Endothelial cell of umbilical vein (primary cell): ENCODE results near the gene FOXP1. TPM values are rescaled to one million over a fixed set of nuclear protein-coding genes. Genes with fewer than 3 reads are reported as not detected.

Source experiments
- BruUV-seq: library from RNA; stranded (reverse); fragments of 400-500 nt; replicated peaks from 2 replicates; lab custom pipeline; 2021; lab: Mats Ljungman, UMichigan
- CTCF ChIA-PET: fragments of 300-600, 350-600 bp; sonication (Branson Sonifier 250); formaldehyde crosslinking; loops from one replicate; lab custom pipeline; 2021; ENCODE audit warnings: antibody characterized with exemption, inconsistent platforms; lab: Charles Lee
- POLR2A ChIA-PET: fragments of 300-600, 350-600 bp; sonication (Branson Sonifier 250); formaldehyde crosslinking; loops from one replicate; lab custom pipeline; 2021; ENCODE audit warnings: antibody characterized with exemption, inconsistent platforms; lab: Charles Lee
- DNase-seq: peaks from one replicate; pipeline ENCODE4 v3.0.0-alpha.2; 2011; ENCODE audit warnings: low read depth, low spot score
- FAIRE-seq: peaks from 2 replicates; lab custom pipeline; 2011; peaks lifted over from hg19 to GRCh38; lab: Jason Lieb, UNC
- H2AFZ ChIP-seq: 2 replicates; pipeline ENCODE4 v1.6.0; 2012; ENCODE audit warnings: low read depth, low read length, control low read depth, inconsistent platforms
- H3K27ac ChIP-seq: 2 replicates; pipeline ENCODE4 v1.5.1; 2011; ENCODE audit warnings: low read depth, mild to moderate bottlenecking, control low read depth, low read length, moderate library complexity; ENCODE audit not compliant: insufficient read depth
- H3K27me3 ChIP-seq, 2 experiments: 2 replicates each; pipeline versions ENCODE4 v1.6.0 to v1.6.1; 2011; ENCODE audit warnings: low read length in 2 of 2, mixed read lengths in 1 of 2; ENCODE audit not compliant: control insufficient read depth in 2 of 2, insufficient read depth in 2 of 2
- H3K36me3 ChIP-seq, 2 experiments: 2 replicates in 1 of 2; 3 replicates in 1 of 2; pipeline ENCODE4 v1.5.1; 2011; ENCODE audit warnings: low read length in 2 of 2, mild to moderate bottlenecking in 1 of 2, moderate library complexity in 1 of 2; ENCODE audit not compliant: control insufficient read depth in 2 of 2, insufficient read depth in 2 of 2; ENCODE audit errors: extremely low read depth in 1 of 2
- H3K4me1 ChIP-seq: 3 replicates; pipeline ENCODE4 v1.5.1; 2011; ENCODE audit warnings: mild to moderate bottlenecking, low read length; ENCODE audit not compliant: control insufficient read depth, insufficient read depth; ENCODE audit errors: extremely low read depth
- H3K4me2 ChIP-seq: 2 replicates; pipeline ENCODE4 v1.6.1; 2011; ENCODE audit warnings: low read length, control low read depth, mixed read lengths; ENCODE audit not compliant: insufficient read depth
- H3K4me3 ChIP-seq, 3 experiments: fragments of 200-600 bp in 1 of 3; sonication (generic), shearing (Covaris generic) in 1 of 3; replicated peaks in 1 of 3; 2 replicates each; pipeline ENCODE4 v1.5.1; 2011 to 2016; ENCODE audit warnings: control low read depth in 3 of 3, low read length in 3 of 3, mild to moderate bottlenecking in 2 of 3, inconsistent platforms in 1 of 3, low read depth in 1 of 3, moderate library complexity in 1 of 3; ENCODE audit not compliant: insufficient read depth in 1 of 3
- H3K79me2 ChIP-seq: 2 replicates; pipeline ENCODE4 v1.6.0; 2012; ENCODE audit warnings: low read length, inconsistent platforms; ENCODE audit not compliant: control insufficient read depth, insufficient read depth
- H3K9ac ChIP-seq: replicated peaks from 2 replicates; pipeline ENCODE3; 2011; ENCODE audit warnings: low read length, control low read depth; ENCODE audit not compliant: insufficient read depth; ENCODE audit errors: extremely low read depth
- H3K9me1 ChIP-seq: replicated peaks from 3 replicates; pipeline ENCODE4 v1.6.0; 2011; ENCODE audit warnings: mild to moderate bottlenecking, low read length; ENCODE audit not compliant: control insufficient read depth, insufficient read depth; ENCODE audit errors: extremely low read depth
- H3K9me3 ChIP-seq: replicated peaks from 2 replicates; pipeline ENCODE4 v1.5.1; 2012; ENCODE audit warnings: low read length, inconsistent platforms; ENCODE audit not compliant: control insufficient read depth, insufficient read depth
- H4K20me1 ChIP-seq: replicated peaks from 2 replicates; pipeline ENCODE3; 2011; ENCODE audit warnings: mild to moderate bottlenecking, low read length; ENCODE audit not compliant: control insufficient read depth, insufficient read depth; ENCODE audit errors: extremely low read depth
- CTCF ChIP-seq, 2 donors: IDR thresholded peaks; 1 replicate in 1 of 2; 2 replicates in 1 of 2; pipeline ENCODE4 v1.5.1; 2011; ENCODE audit warnings: low read length in 2 of 2, mild to moderate bottlenecking in 2 of 2, moderate library complexity in 2 of 2, control low read depth in 1 of 2, inconsistent platforms in 1 of 2, low read depth in 1 of 2; ENCODE audit not compliant: insufficient read depth in 1 of 2; ENCODE audit errors: extremely low read depth in 1 of 2
- EZH2 ChIP-seq: IDR thresholded peaks from 2 replicates; pipeline ENCODE4 v1.6.1; 2012; ENCODE audit warnings: borderline replicate concordance, low read depth, mild to moderate bottlenecking, moderate library complexity, low read length, inconsistent platforms; ENCODE audit not compliant: severe bottlenecking
- FOS ChIP-seq: IDR thresholded peaks from 2 replicates; pipeline ENCODE4 v1.6.1; 2011; ENCODE audit warnings: mild to moderate bottlenecking, low read length, moderate library complexity, borderline replicate concordance; ENCODE audit not compliant: insufficient read depth
- GATA2 ChIP-seq: IDR thresholded peaks from 2 replicates; pipeline ENCODE4 v1.7.0; 2011; ENCODE audit warnings: low read depth, mild to moderate bottlenecking, moderate library complexity, mixed read lengths, low read length; ENCODE audit not compliant: insufficient read length, insufficient read depth
- JUN ChIP-seq: IDR thresholded peaks from 2 replicates; pipeline ENCODE4 v1.6.1; 2011; ENCODE audit warnings: borderline replicate concordance, low read depth; ENCODE audit not compliant: insufficient read length, insufficient read depth
- MAX ChIP-seq: IDR thresholded peaks from 2 replicates; pipeline ENCODE4 v1.6.1; 2011; ENCODE audit not compliant: insufficient read depth, insufficient read length
- MYC ChIP-seq: IDR thresholded peaks from one replicate; pipeline ENCODE4 v1.6.1; 2011; ENCODE audit warnings: mild to moderate bottlenecking, low read depth, low read length
- POLR2A ChIP-seq: IDR thresholded peaks from 2 replicates; pipeline ENCODE4 v1.6.1; 2012; ENCODE audit warnings: low read depth, mild to moderate bottlenecking, control low read depth, low read length
- POLR2AphosphoS5 ChIP-seq: IDR thresholded peaks from 2 replicates; pipeline ENCODE4 v1.6.1; 2012; ENCODE audit warnings: low read depth, mild to moderate bottlenecking, control low read depth, low read length, moderate library complexity; ENCODE audit not compliant: insufficient read depth
- dilution Hi-C: fragments of 300-500 bp; cut with MboI; formaldehyde crosslinking; loops from one replicate; pipeline ENCODE4 v1.15.0; 2019; ENCODE audit warnings: low sequenced_read_pairs; ENCODE audit not compliant: extremely low pct_ligation_motif_present
- intact Hi-C: fragments of 100-400 bp; cut with micrococcal nuclease; formaldehyde crosslinking; loops from one replicate; pipeline ENCODE4 v1.10.0; 2022
- polyA plus RNA-seq, 4 experiments: library from polyadenylated mRNA; depleted of rRNA in 3 of 4; stranded (reverse) in 3 of 4; unstranded in 1 of 4; fragments of >200 nt; gene quantifications; 2 replicates each; pipeline versions ENCODE4 v1.2.1 to v1.2.3, GENCODE V29; 2011 to 2012; ENCODE audit warnings: missing spikeins in 1 of 4
- total RNA-seq: library from RNA; stranded (reverse); gene quantifications from 2 replicates; pipeline ENCODE4 v1.2.3, GENCODE V29; 2021

FOXP1 gene
- total and polyA plus RNA-seq, 2 donors (not counting 3 experiments of a cell fraction or from before 2014, with no cell fraction given), result 41.0 to 107 TPM

GRCh38 chr3:71315431-71315830 is 268.1 kb downstream of the FOXP1 start:
- no peak overlapping the region for H3K4me2 ChIP-seq
- no peaks in the 10 kb centered on the region for H3K27me3 ChIP-seq
- H3K9me1 ChIP-seq, result no peaks in the 10 kb centered on the region
- H3K9ac ChIP-seq, result no peak overlapping the region
- intact Hi-C loops (no loop called here), dilution Hi-C loops (no loop called here)
- H4K20me1 ChIP-seq, result no peaks in the 10 kb centered on the region
- TF ChIP-seq POLR2A (no peak), FOS (no peak), CTCF (IDR thresholded peaks at IDR 0.05; ENCODE audit: extremely low read depth in 1 of 2, insufficient read depth in 1 of 2, low read depth in 1 of 2, low read length in 2 of 2) (no peak), EZH2 (no peak), MAX (no peak), POLR2AphosphoS5 (no peak), JUN (no peak), GATA2 (no peak), MYC (no peak)
- H2AFZ ChIP-seq, result no peak overlapping the region
- FAIRE-seq, result no peak
- DNase-seq, result no peak
- no peaks in the 10 kb centered on the region for H3K9me3 ChIP-seq
- H3K4me3 ChIP-seq, result no peak overlapping the region
- no peak overlapping the region for H3K27ac ChIP-seq
- ChIA-PET POLR2A (no interaction called here), CTCF (interaction anchor here (0.6 to 1.0 kb wide), 3 partner anchors 82 to 366 kb away, joined by 3 to 4 read pairs (median 4); no protein-coding TSS in a partner anchor)
- H3K4me1 ChIP-seq, result peaks cover 5% of the 10 kb centered on the region
- H3K79me2 ChIP-seq, result no peaks in the 10 kb centered on the region
- no TSS peak for BruUV-seq
- H3K36me3 ChIP-seq, result no peaks in the 10 kb centered on the region
